AG20443 (cell line): ENCODE results near the gene ATP9B.

Source experiments
- DNase-seq: peaks from one replicate; pipeline ENCODE4 v3.0.0; 2012; ENCODE audit warnings: low spot score, mixed read lengths

Gene ATP9B

DNA sequence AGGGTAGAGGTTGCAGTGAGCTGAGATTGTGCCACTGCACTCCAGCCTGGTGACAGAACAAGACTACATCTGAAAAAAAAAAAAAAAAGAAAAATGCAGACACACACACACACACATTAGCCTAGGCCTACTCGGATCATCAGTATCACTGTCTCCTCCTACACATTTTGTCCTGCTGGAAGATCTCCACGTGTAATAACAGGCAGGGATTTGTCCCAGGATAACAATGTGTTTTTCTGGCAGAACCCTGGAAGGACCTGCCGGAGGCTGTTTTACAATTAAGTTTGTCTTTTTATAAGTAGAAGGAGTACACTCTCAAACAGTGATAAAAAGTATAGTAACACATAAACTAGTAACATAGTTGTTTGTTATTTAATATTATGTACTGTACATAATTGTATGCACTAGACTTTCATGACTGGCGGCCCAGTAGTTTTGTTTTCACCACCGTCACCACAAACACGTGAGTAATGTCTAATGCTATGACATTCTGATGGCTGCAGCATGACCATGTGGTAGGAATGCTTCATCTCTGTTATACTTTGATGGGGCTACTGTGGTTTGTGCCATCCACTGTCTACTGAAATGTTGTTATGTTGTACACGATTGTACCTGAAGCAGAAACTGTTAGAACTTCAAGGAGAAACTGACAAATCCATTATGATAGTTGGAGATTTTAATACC is 130.6 kb downstream of the ATP9B start:
- no peak for DNase-seq

DNA sequence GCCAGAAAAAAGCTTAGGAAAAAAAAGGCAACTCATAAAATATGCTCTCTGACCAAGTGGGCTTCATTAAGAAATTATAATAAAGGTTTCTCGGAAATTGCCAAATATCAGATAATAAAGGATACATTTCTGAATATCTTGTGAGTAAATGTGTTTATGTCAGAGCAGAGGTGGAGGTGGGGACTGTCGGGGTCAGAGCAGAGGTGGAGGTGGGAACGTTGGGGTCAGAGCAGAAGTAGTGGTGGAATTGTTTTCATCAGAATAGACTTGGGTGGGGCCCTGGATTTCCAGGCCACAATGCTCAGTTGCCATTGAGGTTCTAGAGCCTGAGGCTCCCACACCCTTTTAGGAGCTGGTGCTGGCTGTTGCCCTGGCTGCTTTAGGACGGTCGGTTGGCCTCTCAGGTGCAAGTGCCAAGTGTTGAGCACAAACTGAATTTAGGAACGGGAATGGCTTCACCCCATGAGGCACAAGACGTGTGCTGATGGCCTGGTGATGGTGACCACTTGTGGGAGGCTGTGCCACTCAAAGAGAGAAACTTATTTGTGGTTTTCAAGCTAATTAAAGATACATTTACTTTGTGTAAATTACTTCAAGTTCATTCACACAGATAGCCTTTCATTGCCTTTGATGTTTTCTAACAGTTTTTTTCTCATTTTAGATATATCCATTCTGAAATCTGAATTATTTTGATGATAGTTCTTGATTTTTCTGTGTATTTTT is 131.5 kb downstream of the ATP9B start:
- no peak for DNase-seq

DNA sequence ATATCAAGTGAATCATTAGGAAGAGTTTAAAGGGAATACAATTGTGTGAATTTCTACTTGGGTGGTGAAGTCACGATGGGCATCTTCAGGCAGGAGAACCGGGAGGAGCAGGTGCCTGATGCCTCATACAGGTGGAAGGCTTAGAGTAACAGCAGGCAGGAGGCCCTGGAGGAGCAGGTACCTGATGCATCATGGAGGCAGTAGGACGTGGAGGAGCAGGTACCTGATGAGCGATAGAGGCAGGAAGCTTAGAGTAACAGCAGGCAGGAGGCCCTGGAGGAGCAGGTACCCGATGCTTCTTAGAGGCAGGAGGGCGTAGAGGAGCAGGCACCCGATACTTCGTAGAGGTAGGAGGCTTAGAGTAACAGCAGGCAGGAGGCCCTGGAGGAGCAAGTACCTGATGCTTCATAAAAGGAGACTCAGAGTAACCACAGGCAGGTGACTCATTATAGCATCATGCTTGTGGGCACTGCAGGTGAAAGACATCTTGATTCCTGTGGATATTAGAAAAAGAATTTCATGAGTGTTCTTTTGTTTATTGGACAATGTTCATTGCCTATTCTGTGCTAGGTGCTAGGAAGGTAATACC is 133.9 kb downstream of the ATP9B start:
- no peak for DNase-seq

DNA sequence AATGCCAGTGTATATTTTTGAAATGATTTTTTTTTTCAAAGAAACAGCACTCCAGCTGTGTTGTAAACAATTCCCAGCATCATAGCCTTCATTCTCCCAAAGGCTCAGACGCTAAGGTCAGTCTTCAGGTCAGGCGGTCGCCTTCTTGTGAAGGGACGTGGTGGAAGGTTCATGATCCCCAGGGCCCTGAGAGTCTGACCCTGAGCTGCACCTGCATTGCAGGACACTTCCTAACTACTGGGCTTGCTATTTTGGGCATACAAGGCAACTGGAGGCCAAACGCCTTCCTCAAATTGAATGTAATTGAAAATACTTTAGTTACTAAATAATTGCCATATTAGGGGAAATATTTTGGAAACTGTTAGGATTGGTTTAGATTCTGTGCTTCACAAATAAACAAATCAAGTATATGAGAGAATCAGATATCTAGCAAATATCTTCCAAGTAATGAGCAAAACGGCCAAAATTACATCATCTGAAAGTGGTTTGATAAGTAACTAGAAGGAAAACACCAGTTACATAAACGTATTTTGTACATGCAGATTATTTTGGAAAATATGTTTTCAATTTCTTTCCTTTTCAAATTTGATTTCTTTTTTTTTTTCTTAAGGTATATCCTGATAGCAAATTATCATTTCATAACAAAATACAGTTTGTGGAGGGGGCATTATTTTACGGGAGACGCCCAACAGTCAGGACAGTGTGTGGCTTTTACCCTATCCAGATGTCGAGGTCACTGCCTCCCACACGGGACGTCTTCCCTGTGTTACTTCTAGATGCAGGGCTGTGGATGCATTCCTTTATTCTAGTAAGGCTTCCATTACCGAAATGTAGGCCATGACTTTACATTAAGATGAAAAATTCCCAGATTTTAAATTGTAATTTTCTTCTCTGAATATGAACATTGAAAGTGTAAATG is 136.0 kb downstream of the ATP9B start:
- no peak for DNase-seq

DNA sequence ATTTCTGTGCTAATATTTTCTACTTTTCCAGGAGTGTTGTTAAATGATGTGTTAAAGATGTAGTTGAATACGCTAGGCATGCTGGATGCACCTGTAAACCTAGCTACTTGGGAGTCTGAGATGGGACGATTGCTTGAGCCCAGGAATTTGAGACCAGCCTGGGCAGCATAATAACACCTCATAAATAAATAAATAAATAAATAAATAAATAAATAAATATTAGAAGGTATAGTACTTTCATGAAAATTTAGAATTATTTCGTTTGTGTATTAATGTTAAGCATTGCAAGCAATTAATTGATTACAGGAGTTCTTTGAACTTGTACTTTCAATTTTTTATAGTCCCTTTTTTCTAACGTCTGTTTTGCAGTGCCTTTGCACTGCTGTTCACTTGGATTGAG is 137.2 kb downstream of the ATP9B start:
- no peak for DNase-seq

DNA sequence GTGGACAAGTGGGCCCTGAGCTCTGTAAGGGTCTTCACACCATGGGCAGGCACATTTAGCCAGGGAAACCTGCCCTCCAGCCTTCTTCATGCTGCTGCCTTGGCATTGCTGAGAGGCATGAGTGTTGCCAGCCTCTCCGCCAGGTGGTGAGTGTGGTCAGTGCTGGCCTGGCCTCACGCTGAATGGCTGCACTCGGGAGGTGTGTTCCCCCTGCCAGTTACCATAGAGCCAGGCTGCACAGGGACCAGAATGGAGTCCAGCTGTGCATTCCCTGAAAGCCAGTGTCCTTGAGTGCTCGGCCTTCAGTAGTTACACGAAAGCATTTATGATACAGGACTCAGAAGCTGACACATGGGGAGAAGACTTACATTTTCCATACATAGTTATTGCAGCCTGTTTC is 139.7 kb downstream of the ATP9B start:
- DNase-seq: no peak

DNA sequence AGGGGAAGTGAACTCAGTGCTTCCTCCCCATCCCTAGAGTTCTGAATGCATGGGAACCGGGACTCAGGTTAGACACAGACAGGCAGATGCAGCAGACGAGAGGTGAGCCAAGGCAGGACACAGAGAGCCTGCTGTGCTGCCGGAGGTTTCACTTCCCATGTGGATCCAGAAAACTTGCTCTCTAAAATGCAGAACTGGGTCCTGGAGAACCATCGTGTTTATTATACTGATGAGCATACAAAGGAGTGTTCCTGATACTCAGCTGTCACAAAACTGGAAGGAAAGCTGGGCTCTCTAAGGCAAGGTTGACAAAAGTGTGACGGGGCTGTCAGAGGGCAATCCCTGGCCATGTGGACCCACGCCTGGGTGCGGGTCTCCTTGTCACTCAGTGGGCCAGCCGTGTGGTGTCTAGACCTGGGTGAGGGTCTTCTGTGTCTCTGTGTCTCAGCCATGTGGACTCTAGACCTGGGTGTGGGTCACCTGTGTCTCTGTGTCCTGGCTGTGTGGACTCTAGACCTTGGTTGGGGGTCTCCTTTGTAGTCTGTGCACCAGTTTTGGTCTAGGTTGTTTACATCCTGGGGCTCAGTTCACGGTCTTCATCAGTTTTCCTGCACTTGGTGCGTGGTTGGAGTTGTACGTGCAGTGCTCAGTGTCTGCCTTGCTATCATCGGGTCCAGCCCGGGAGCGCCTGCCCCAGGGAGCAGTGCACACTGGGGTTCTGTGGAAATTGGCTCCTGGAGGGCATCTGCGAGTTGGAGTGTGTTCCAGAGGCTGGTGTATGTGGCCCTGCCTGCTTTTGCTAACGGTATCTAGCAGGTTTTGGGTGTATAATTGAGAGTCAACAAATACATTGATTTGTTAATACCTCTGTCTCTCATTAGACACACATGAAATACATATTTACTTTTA is 141.1 kb downstream of the ATP9B start:
- DNase-seq: no peak

DNA sequence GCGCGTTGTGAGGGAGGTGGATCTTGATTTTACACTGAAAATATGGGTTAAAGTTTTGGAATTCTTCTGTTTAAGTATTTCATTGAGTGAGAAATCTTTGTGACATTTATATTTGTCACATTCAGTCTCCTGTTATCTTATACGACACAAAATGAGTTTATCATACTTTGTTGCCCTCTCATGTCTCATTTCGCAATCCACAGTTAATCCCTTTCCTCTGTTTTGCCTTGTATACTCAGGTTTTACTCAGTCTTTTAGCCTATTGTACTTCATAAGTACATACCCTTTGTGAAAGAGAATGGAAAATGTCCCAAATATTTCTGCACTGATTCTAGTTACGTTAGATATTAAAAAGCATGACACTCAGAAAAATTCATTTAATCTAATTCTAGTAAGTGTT is 142.7 kb downstream of the ATP9B start:
- DNase-seq: no peak

DNA sequence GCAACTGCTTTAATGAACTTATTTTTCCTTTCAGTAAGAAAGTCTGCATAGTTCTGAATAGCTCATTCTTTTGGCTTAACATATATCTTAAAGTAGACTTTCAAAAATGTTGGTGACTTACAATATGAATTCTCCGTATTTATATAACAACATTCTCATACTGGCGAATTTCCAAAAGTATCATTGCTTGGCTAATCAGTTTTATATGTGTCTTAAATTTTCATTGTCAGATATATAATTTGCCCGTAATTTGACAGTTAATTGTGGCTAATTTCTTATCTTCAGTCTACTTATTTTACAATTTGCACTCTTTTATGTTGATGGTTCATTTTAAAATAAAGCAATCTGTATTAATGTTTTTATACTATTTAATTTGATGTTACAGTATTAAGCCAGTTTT is 144.9 kb downstream of the ATP9B start:
- no peak for DNase-seq

DNA sequence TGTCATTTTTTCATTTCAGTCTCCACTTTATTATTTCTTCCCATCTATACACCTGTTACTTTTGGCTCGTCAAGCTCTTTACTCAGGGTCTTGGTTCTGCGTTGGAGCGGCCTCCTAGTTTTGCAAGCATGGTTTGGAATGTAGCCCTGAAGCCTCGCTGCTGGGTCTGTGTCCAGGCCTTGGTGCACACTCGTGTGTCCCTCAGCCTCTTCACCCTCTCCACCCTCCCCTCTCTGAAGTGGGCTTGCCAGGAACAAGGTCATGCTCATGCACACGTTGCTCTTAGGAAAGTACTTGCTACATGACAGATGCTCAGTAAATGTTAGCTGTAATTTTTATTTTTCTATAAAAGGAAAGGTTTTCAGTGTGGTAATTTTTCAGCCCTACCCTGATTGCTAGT is 147.0 kb downstream of the ATP9B start:
- DNase-seq: no peak

DNA sequence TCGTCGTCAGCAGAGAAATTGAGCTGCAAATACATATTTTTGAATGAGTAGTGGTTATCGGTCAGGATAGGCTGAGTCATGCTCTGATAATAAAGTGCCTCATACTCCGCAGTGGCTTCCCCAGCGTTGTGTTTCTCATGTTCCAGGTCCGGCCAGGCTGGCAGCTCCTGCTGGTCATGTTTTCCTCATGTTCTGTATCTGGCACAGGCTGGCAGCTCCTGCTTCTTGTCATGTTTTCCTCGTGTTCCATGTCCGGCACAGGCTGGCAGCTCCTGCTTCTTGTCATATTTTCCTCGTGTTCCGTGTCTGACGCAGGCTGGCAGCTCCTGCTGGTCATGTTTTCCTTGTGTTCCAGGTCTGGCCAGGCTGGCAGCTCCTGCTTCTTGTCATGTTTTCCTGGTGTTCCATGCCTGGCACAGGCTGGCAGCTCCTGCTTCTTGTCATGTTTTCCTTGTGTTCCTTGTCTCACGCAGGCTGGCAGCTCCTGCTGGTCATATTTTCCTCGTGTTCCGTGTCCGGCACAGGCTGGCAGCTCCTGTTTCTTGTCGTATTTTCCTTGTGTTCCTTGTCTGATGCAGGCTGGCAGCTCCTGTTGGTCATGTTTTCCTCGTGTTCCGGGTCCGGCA is 148.9 kb downstream of the ATP9B start:
- no peak for DNase-seq

DNA sequence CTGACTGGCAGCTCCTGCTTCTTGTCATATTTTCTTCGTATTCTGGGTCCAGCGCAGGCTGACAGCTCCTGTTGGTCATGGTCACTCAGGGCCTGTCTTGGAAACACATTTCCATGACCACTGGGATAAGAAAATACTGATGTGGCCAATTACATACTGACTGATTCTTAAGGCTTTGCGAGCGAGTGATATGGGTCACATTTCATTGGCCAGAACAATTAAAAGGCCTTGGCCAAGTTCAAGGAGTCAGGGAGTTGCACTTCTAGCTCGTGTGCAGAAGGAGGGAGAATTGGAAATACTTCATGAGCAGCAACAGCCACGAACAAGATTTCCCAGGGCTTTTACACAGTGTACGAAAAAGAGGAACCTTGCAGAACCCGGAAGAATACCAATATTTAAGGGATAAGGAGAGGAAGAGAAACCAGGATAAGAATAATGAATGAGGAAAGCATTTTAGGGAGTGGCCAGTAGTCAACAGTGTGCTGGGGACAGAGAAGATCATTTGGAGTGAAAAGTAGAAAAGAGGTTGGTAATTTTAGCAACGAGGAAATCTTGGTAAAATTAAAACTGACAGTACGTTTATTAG is 149.5 kb downstream of the ATP9B start:
- no peak for DNase-seq

DNA sequence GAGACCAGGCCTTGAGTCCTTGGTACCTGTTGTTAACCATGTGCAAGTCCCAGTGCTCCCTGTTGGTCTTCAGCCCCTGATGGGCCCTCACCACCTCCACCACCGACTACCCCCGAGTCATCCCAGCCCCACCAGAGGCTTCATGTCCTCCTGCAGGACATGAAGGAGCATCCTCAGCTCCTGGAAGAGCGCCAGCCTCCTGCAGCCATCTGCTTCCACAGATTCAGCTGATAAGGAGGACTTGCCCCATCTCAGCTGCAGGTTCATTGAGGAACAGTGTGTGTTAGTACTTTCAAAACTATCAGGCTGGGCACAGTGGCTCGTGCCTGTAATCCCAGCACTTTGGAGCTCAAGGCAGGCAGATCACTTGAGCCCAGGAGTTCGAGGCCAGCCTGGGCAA is 151.9 kb downstream of the ATP9B start:
- no peak for DNase-seq

DNA sequence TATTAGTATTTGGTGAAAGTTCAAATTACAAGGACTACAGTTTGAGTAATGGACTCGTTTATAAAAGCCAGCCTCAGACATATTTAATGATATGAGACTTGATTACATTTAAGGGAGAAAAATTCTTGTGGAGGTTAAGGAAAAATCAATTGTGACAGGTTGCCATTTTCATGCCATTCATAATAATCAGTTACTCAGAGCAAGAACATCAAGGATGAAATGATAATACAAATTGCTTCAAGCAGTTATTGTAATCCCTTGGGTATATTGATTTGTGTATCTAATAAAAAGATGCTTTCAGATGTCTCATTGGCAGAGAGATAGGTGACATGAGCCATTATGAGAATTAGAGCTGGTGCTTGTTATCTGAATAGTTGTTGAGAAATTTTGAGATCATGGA is 153.6 kb downstream of the ATP9B start:
- DNase-seq: no peak

DNA sequence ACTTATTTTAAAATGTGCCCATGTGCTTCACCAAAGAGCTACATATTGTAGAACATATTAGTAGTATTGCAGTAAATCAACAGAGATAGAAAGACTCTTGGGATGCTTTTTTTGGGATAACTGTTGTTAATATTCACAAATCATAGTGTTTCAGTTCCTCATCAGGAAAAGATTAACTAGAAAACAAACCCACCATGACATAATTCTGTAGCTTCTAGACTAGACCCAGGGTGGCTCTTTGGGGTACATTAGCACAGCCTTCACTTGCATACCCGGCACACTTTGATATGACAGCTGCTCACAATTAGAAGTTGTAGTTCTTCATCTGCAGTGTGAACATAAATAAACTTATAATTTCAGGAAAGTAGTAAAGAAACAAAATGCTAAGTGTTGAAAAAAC is 154.2 kb downstream of the ATP9B start:
- DNase-seq: no peak

DNA sequence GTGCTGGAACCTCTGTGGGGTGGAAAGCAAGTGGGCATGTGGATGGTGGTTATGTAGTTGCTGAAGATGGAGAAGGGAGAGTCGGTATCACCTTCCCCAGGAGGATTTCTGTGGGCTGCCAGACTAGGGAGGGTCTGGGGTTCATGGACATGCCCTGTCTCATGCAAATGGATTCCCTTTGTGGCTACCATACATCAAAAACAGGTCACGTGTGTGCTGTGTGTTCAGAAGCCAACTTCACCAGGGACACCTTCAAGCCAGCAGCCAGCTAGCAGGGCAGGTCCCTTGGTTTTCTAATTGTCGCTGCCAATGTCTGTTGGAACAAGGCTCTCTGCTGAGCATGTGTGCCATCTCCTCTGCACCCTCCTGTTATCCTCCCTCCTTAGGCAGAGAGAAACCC is 155.2 kb downstream of the ATP9B start:
- no peak for DNase-seq

DNA sequence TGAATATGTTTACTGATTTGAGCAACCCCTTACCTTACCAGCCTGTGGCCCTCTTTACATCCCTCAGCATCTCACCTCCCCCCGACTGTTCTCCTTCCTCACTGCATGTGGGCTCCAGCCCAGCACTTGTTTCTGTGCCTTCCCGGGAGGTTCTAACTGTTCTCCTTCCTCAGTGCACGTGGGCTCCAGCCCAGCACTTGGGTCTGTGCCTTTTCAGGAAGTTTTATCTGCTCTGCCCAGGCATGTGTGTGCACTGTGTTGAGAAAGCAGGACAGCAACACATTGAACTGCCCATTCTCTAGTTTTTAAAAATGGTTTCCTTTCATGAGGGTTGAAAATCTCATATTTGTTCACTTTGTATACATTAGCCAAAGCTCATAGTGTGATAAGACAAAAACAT is 158.4 kb downstream of the ATP9B start:
- DNase-seq: no peak

DNA sequence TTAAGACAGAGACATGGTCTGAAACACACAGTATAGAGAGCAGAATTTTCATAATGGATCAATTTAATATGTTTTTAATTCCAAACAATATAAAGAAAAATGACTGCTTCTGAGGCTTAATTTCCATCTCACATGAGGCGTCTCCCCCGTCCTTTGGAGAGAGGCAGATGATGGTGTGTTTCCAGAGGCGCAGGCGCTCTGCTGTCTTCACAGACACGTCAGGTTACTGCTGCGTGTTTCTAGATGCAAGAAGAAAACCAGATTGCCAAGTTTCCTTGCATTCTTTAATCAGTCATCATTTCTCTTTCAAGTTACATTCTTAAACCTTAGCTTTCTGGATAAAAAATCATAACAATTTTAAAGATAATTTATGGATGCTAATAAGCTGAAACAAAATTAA is 160.2 kb downstream of the ATP9B start:
- DNase-seq: no peak

DNA sequence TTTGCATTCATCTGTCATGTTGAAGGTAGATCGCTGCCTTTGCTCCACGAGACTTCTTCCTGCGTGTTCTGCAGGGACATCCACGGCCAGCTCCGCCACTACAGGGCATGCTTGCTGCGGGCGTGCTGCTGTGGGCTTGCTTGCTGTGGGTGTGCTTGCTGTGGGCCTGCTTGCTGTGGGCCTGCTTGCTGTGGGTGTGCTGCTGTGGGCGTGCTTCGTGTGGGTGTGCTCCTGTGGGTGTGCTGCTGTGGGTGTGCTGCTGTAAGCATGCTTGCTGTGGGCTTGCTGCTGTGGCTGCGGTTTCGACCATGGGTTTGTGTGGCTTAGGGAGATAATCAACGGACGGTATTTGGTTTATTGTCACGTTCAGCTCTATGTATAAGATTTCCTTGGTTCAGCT is 165.2 kb downstream of the ATP9B start:
- no peak for DNase-seq

DNA sequence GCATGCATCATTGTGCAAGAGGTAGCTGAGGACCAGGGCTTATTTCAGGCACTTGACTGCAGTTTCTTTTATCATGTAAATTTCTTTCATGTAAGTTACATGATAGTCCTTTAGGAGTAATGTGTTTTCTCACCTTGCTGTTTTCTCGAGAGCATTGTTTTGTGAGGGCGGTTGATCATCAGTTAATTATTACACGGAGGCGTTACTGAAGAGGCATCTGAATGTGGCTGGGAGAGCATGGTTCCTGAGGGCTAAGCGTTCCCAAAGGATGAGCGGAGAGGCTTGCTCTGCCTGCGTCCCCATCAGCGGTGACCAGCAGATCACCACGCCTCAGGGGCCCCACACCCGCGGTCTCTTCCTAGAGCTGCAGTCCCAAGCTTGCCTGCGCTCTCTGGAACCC is 170.4 kb downstream of the ATP9B start:
- DNase-seq: no peak

DNA sequence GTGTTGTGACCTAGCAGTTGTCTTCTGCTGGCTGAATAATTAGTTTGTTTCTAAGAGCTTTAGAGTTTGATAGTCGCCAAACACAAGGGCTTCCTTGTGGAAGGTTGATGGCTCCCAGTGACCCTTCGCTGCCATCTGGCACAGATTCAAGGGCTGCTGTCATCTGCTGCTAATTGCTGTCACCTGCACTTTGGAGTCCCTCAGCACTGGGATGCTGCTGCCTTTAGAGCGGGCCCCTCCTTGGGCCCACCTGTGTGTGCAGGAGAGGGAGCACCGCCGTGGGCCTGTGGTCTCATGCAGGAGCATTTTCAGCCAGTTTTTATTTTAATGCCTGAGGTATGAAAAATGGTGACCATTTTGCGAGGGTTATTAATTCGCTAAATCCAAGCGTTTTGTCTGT is 172.6 kb downstream of the ATP9B start:
- no peak for DNase-seq
